Erythroblast (primary cell): ENCODE results near the gene SLC51A.

Source experiments
- GATA1 ChIP-seq: IDR thresholded peaks from 2 replicates; pipeline ENCODE4 v1.6.1; 2011; ENCODE audit warnings: low read depth, mild to moderate bottlenecking, control low read depth, low read length, moderate library complexity
- POLR2A ChIP-seq: IDR thresholded peaks from 2 replicates; pipeline ENCODE4 v1.6.1; 2011; ENCODE audit warnings: mild to moderate bottlenecking, low read length

DNA sequence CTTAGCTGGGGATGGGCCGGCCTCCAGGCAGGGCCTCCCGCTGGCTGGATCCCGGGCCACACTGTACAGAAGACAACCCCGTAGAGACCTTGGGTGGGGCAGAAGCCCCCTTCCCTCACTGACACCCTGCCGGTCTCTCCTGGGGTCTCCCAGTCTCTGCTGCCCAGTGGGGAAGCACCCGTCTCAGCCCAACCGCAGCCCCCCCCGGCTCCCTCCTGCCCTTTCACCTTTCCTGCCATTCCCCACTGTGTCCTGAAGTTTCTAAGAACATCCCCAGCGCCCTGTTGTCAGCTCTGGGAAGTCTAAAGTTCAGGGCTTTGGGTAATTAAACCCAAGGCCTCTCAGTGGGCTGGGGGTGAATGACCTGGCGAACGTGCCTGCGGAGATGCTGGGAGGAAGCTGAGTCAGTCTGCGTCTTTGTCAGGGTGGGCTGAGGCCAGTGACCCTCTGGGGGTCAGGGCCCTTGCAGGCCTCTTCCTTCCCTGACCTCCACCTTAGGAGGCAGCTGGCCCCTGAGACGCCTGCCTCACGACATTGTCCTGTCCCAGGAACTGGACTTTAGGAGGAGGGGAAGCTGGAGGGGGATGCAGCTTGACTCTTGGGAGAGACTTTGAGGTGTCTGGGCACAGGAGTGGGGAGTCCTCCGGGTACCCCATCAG lies 1.4 kb upstream of the SLC51A start:
- TF ChIP-seq POLR2A (no peak), GATA1 (no peak)
